Skeletal muscle satellite cell (primary cell): ENCODE results near the gene CCDC91. TPM values are rescaled to one million over a fixed set of nuclear protein-coding genes. Genes with fewer than 3 reads are reported as not detected.

Experiments used
- H3K27me3 ChIP-seq: 2 replicates; pipeline ENCODE4 v1.7.0; 2013; ENCODE audit warnings: low read length; ENCODE audit not compliant: control insufficient read depth, insufficient read depth
- H3K36me3 ChIP-seq: 2 replicates; pipeline ENCODE4 v1.7.0; 2013; ENCODE audit warnings: mild to moderate bottlenecking, control low read depth, low read length; ENCODE audit not compliant: insufficient read depth
- H3K4me1 ChIP-seq: 2 replicates; pipeline ENCODE4 v1.7.0; 2013; ENCODE audit warnings: low read length; ENCODE audit not compliant: control insufficient read depth, insufficient read depth
- H3K4me2 ChIP-seq: 2 replicates; pipeline ENCODE4 v1.7.0; 2013; ENCODE audit warnings: mild to moderate bottlenecking, low read length
- H3K4me3 ChIP-seq: 2 replicates; pipeline ENCODE4 v1.7.0; 2013; ENCODE audit warnings: low read length
- H3K9ac ChIP-seq: 2 replicates; pipeline ENCODE4 v1.7.0; 2013; ENCODE audit warnings: mild to moderate bottlenecking, low read depth, low read length, moderate library complexity
- H3K9me3 ChIP-seq: replicated peaks from 2 replicates; pipeline ENCODE4 v1.7.0; 2013; ENCODE audit warnings: mild to moderate bottlenecking, control low read depth, low read length
- small RNA-seq: library from RNA; depleted of rRNA; stranded (forward); fragments of <200 nt; gene quantifications from one replicate; pipeline ENCODE3, GENCODE V24; 2012

The CCDC91 gene

GRCh38 chr12:28578361-28578760, 388.1 kb downstream of the CCDC91 start:
- Histone ChIP-seq H3K4me2 (no peak overlapping the region), H3K9ac (no peak overlapping the region), H3K27me3 (peaks cover 3% of the 10 kb centered on the region)

DNA sequence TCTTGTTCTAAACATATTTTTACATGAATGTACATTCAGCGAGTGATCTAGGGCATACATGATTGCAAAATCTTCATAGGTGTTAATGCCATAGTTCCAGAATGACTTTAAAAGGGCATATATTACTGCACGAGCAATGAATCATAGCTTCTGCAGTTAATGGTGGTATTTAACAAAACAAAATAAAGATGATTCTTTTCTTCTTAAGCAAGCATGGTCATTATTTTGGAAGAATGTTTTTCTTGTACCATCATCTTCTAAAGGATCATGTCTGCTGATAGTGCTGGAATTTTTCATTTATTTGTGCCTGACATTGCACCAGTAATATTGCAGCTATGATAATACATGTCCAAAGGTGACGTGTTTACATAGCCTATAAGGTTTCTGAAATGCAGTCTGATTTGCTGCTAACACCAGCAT, 388.6 kb downstream of the CCDC91 start:
- Histone ChIP-seq H3K9me3 (no peaks in the 10 kb centered on the region), H3K36me3 (no peaks in the 10 kb centered on the region), H3K4me1 (peaks cover 12% of the 10 kb centered on the region), H3K4me2 (no peak overlapping the region), H3K9ac (no peak overlapping the region), H3K4me3 (no peak overlapping the region), H3K27me3 (peaks cover 3% of the 10 kb centered on the region)

More at GRCh38 chr12:28578361-28578760, 388.1 kb downstream of the CCDC91 start:
- Histone ChIP-seq H3K9me3 (no peaks in the 10 kb centered on the region), H3K36me3 (no peaks in the 10 kb centered on the region), H3K4me3 (no peak overlapping the region), H3K4me1 (peaks cover 12% of the 10 kb centered on the region)

DNA sequence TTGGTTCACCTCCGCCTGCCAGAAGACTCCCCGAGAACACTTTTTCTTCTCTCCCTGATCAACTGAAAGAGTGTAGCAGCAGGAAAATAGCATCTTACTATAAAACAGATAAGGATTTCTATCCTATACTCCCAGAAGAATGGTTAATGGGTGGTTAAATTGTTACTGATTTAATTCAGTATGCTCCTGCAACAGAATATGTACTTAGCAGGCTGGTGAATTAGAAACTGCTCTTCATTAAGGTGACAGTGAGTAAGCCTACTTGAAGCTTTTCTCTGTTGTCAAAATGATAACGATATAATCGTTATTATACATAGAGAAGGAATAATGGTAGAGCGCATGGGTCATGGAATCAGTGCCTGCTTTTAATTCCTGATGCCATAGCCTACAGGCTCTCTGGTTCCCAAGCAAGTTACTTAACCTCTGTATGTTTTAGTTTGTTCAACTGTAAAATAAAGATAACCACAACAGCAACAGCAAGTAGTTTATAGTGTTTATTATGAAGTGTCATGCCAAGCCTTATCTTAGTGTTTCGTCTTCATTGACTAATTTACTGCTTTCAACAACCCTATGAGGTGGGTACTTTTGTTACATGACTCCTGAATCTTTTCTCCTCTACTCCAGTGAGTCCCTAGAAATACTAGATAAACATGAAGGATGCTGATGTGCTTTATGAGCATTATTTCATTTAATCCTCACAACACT, 392.6 kb downstream of the CCDC91 start:
- Histone ChIP-seq H3K36me3 (no peaks in the 10 kb centered on the region), H3K4me3 (no peak overlapping the region), H3K27me3 (no peaks in the 10 kb centered on the region), H3K9me3 (no peaks in the 10 kb centered on the region), H3K4me2 (no peak overlapping the region), H3K4me1 (peaks cover 12% of the 10 kb centered on the region), H3K9ac (no peak overlapping the region)

DNA sequence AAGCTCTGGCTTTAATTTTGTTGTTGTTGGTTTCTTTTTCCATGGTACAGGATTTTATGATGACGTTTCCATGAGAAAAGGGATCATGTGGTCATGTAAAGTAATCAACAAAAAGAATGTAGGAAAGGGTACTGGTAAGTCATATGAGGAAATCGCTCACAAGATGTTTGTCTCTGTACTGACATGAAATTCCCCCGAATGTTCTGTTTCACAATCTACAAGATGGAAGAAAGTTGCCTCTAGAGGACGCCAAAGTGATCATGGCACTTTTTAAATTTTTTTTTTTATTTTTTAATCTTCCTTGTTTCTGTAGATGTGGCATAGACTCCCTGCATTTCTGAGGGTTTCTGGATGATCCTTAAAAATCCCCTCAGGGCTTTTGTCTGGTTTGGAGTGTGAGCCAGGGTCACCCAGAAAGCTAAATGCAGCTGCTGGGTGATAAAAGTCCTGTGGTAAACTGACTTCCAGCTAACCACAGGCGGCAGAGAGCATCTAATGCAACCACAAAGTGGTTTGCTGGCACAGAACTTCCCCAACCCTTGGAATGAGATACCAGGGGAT, 393.5 kb downstream of the CCDC91 start:
- H3K4me1 ChIP-seq, result peaks cover 6% of the 10 kb centered on the region
- H3K27me3 ChIP-seq, result no peaks in the 10 kb centered on the region
- no peak overlapping the region for H3K4me2 ChIP-seq
- H3K4me3 ChIP-seq, result no peak overlapping the region
- H3K9me3 ChIP-seq, result no peaks in the 10 kb centered on the region
- H3K36me3 ChIP-seq, result no peaks in the 10 kb centered on the region
- H3K9ac ChIP-seq, result no peak overlapping the region

DNA sequence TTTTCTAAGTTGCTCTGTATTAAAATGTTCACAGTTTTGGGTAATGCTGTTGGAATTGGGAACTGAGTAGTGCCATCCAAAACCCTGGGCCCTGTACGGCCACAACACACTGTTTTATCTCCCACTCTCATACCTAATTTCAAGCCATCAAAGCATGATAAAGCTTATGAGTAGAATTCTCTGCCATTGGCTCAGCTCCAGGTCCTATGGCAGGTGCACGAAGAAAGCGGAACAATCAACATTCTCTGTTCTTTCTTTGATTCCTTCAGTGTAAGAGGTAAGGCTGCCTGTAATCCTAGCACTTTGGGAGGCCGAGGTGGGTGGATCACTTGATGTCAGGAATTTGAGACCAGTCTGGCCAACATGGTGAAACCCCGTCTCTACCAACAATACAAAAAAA, 394.9 kb downstream of the CCDC91 start:
- Histone ChIP-seq H3K9me3 (no peaks in the 10 kb centered on the region), H3K4me3 (no peak overlapping the region), H3K36me3 (no peaks in the 10 kb centered on the region), H3K4me1 (no peaks in the 10 kb centered on the region), H3K4me2 (no peak overlapping the region), H3K27me3 (no peaks in the 10 kb centered on the region), H3K9ac (no peak overlapping the region)

- Histone ChIP-seq H3K9me3 (no peaks in the 10 kb centered on the region), H3K9ac (no peak overlapping the region), H3K4me1 (no peaks in the 10 kb centered on the region), H3K4me3 (no peak overlapping the region), H3K36me3 (no peaks in the 10 kb centered on the region), H3K4me2 (no peak overlapping the region), H3K27me3 (no peaks in the 10 kb centered on the region)
Measured at GRCh38 chr12:28586481-28586880, 396.2 kb downstream of the CCDC91 start.

DNA sequence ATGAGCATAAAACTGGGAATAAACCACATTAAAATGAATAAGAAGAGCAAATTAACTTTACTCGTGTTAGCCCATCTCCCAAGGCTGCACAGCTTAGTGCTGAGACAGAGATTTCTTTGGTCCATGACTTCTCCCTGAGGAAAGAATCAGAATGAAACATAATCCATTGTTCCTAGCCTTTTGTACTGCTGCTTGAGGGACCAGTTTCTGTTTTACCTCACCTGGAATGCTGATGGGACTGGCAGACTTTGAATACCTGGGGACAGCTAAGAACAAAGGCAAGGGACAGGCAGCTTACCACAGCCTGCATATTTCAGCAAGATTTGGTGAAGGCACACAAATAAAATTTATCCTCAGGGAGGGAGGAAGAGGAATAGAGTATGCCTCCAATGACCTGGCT, 401.6 kb downstream of the CCDC91 start:
- Histone ChIP-seq H3K9me3 (no peaks in the 10 kb centered on the region), H3K4me2 (no peak overlapping the region), H3K4me1 (no peaks in the 10 kb centered on the region), H3K4me3 (no peak overlapping the region), H3K9ac (no peak overlapping the region), H3K36me3 (no peaks in the 10 kb centered on the region), H3K27me3 (no peaks in the 10 kb centered on the region)

Small RNA genes lying within 50 kb of the gene (small RNA-seq; reads per million reads assigned to genes)
- 0.84 reads per million, percentile 20 among the genes with 10 or more reads in this experiment for gene RNA5SP355
- gene RNU4-54P, result not detected
